ENCODE results near the gene NUDT14.

DNA sequence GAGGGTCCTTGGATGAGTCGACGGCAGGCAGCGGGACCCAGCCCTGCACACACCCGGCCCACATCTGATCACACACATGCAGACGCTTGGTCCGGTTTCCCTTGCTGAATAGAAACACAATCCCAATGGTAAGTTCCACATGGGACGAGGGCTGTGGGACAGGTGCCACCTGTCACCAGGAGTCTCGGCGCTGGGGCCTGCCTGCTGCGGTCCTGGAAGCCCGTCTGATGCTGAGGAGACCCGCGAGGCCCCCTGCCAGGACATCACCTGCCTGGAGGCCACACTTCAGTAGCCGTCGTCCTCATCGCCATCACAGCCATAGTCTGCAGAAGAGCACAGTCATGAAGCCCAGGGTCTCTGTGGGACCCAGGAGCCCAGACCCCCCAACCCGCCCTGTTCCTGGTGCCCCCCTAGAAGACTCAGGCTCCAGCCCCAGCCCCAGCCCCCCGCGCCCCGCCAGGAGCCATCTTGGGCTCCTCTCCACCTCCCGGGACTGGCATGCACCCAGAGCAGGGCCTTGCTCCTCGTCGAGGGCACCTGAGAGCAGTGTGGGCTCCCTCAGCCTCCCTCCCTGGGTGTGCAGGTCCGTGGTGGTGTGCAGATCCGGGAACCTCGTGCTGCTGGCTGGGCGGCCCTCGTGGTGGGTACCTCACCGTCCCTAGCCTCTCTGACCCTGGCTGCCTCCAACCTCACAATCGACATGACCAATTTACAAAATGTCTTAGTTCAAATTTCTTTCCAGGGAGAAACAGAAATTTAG, 29.3 kb upstream of the NUDT14 start:
- TF ChIP-seq GATA3 (IDR thresholded peaks at IDR 0.05; ENCODE audit: low read depth, low read length) (no peak), GATA2 (IDR thresholded peaks at IDR 0.05; ENCODE audit: low read depth, low read length) (no peak)

Data from SH-SY5Y (cell line).